VCaP (cell line): ENCODE data around the gene LYVE1.

Experiments
- H3K27ac ChIP-seq: fragments of 450-650 bp; 2 replicates; pipeline ENCODE4 v1.5.1; 2017
- CTCF ChIP-seq: fragments of 450-650 bp; conservative IDR thresholded peaks from 2 replicates; pipeline ENCODE4 v1.5.1; 2017; ENCODE audit warnings: mild to moderate bottlenecking, moderate library complexity

LYVE1 gene

DNA sequence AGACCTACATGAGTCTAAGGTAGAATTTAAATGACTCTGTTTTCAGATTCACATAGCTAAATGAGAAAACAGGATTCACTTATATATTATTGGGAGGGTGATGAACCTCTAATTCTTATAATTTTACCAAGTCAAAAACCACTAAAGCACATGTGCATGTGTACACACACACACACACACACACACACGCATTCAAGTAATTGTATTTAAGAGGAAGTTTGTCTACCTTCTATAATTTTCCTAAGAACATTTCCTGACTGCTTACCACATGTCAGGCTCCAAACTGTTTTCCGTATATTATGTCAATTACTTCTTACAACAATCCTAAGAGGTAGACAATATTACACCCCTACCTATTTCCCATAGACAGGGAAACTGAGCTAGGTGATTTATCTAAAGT is 34.1 kb downstream of the LYVE1 start:
- no peak for TF ChIP-seq CTCF
- H3K27ac ChIP-seq, result no peak overlapping the region

DNA sequence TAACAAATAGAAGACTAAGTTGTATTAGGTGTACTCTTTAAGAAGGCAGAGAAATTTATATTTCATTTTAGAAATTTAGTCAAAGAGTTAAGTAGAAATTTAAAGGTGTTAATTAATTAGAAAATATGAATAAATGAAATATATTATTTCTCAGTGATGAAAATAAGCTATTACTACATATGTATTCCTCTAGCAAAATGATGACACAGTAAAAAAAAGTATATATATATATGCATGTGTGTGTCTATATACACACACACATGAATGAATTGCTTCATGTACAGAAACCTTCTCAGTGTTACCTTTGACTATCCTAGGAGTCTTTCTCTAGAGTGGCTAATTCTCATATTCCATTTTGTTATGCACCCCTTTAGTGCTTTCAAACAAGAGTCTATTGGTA is 35.1 kb downstream of the LYVE1 start:
- TF ChIP-seq CTCF, result no peak
- no peak overlapping the region for H3K27ac ChIP-seq

GRCh38 chr11:10532526-10532925 is 35.9 kb downstream of the LYVE1 start:
- no peak for TF ChIP-seq CTCF

DNA sequence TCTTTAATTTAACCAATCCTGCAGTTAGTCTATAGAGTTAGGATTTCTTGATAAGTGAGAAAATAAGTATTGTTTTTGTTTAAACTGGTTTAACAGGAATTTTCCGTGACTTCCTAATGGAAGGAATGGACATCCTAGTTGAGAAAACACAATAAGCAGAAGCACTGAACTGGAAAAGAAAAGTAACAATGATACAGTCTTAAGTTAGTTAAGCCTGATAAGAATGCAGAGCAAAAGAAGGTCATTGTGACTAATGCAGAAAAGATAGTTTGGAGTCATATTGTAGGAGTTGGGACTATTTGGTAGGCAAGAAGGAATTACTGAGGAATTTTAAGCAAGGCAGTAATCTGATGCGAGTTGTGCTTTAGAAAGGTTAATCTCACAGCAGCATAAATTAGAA is 39.2 kb downstream of the LYVE1 start:
- H3K27ac ChIP-seq, result peak overlapping the region; percentile 13; the same call in 1 of the 2 replicates
- TF ChIP-seq CTCF, result no peak

More at GRCh38 chr11:10532526-10532925, 35.9 kb downstream of the LYVE1 start:
- no peak overlapping the region for H3K27ac ChIP-seq

DNA sequence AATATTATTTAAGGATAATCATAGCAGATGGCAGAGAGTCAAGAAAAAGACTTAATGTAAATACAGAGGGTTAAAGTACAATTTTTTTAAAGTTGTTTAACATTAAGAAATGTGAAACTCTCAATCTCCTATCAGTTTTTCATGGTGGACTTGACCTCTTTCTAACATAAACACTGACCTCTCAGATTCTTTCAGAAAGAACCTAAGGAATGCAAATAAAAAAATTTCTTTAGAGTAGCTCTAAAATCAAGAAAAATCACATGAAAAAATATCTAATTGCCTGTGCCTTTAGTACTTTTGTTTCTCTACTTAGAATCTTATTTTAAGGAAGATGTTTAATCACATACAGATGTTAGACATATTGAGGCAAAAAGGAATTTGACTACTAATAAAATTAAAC is 40.3 kb downstream of the LYVE1 start:
- H3K27ac ChIP-seq, result peak overlapping the region; percentile 75

DNA sequence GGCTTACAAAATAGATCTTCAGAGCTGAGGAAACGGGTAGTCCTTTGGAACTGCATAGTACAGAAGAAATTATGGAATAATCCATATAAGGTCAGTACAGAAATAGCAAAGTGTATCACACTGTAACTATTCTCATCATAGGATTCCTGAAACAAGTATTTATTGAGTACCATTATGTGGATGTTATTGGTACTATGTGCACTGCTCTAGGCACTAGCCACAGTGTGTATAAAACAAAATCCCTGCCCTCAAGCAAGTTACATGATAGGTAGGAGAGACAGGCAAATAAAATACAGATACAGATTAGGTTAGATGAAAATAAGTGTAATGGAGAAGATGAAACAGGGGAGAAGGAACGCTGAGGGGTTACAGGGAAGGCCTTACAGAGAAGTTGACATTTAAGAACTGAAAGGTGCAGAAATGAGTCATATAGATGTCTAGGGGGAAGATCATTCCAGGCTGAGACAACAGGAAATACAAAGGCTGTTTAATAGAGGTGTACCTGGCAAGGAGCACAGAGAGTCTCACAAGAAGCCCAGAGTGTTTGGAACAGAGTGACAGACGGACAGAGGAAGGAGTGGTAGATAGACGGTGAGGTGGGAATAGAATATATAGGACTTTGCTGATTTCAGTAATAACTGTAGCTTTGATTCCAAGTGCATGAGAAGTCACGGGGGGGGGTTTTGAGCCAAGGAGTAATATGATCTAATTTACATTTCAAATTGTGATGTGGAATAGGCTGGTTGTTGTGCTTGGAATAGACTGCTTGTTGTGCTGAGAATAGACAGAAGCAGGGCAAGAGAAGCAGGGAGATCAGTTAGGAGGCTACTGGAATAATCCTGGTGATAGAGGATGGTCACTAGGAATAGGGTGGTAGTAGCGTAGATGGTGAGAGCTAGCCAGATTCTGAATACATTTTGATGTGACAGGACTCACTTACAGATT is 41.2 kb downstream of the LYVE1 start:
- no peak for TF ChIP-seq CTCF
- peak overlapping the region; percentile 75 for H3K27ac ChIP-seq

More for the DNA sequence above, 40.3 kb downstream of the LYVE1 start:
- no peak for TF ChIP-seq CTCF

- peak overlapping the region; percentile 49 for H3K27ac ChIP-seq
- TF ChIP-seq CTCF, result no peak
Observed at GRCh38 chr11:10524471-10524870, 44.0 kb downstream of the LYVE1 start.
